ENCODE results near the gene RAB8B. TPM values are rescaled to one million over a fixed set of nuclear protein-coding genes. Genes with fewer than 3 reads are reported as not detected.

RAB8B gene
- total RNA-seq, 3 donors from 2014 or later: 127 to 166 (median 152) TPM

DNA sequence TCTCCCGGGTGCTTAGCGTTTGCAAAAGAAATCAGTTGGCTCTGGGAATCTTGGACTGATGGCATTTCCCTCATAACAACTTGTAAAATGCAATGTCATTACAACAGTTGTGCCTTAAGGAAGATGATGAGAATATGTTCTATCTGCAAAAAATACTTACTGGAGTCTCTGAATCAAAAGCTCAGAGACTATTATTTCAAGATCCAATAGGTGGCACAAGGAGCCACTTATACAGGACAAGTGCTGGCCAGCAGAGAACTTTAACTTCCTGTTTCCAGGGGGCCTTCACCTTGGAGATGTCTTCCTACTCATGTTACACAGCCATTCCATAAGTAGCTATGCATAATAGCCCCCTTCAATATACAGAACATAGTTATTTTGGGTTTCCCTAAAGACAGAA lies 23.2 kb upstream of the RAB8B start:
- no peak overlapping the region for H3K4me3 Mint-ChIP-seq
- H3K27me3 Mint-ChIP-seq (ENCODE audit: low read depth): no peaks in the 10 kb centered on the region
- DNase-seq (no peak), ATAC-seq (no peak)
- no peaks in the 10 kb centered on the region for H3K36me3 Mint-ChIP-seq (ENCODE audit: insufficient read depth)
- peaks cover 2% of the 10 kb centered on the region for H3K4me1 Mint-ChIP-seq (ENCODE audit: low read depth)
- no peaks in the 10 kb centered on the region for H3K9me3 Mint-ChIP-seq

DNA sequence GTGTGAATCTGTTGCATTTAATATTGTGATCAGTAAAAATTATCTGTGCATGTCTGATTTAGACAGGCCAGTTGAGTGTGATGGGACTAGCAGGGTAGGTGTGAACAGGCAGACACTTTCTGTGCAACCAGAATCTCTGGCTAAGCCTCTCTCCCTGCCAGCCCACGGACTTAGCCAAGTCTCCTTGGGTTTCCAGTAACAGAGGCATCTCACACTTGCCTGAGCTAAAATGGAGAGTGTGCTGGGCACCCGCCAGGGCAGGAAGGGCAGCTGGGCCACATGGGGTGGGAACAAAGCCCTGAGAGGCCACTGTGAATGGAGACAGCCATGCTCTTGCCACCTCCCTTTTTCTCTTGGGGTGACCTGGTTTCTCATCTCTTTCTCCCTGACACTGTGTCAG lies 19.6 kb upstream of the RAB8B start:
- H3K27me3 Mint-ChIP-seq (ENCODE audit: low read depth): no peaks in the 10 kb centered on the region
- no peaks in the 10 kb centered on the region for H3K36me3 Mint-ChIP-seq (ENCODE audit: insufficient read depth)
- DNase-seq (no peak), ATAC-seq (no peak)
- H3K4me1 Mint-ChIP-seq (ENCODE audit: low read depth): peaks cover 2% of the 10 kb centered on the region
- no peak overlapping the region for H3K4me3 Mint-ChIP-seq
- no peaks in the 10 kb centered on the region for H3K9me3 Mint-ChIP-seq

DNA sequence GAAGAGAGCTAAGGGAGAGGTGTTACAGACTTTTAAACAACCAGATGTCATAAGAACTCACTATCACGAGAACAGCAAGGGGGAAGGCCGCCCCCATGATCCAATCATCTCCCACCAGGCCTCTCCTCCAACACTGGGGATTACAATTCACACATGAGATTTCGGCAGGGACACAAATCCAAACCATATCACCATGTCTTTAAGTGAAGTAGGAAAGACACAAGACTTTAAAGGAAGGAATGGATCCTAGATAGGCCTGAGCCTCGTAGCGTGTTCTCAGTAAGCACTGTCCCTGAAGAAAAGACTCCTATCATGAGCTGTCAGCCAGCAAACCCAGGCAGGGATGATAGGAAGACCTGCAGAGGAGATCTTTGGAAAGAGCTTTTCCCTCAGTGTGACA lies 17.0 kb upstream of the RAB8B start:
- no peak for DNase-seq
- no peaks in the 10 kb centered on the region for H3K9me3 Mint-ChIP-seq
- H3K36me3 Mint-ChIP-seq (ENCODE audit: insufficient read depth): no peaks in the 10 kb centered on the region
- ATAC-seq: no peak
- H3K27me3 Mint-ChIP-seq (ENCODE audit: low read depth): no peaks in the 10 kb centered on the region
- H3K4me3 Mint-ChIP-seq: no peak overlapping the region
- H3K4me1 Mint-ChIP-seq (ENCODE audit: low read depth): peaks cover 4% of the 10 kb centered on the region

DNA sequence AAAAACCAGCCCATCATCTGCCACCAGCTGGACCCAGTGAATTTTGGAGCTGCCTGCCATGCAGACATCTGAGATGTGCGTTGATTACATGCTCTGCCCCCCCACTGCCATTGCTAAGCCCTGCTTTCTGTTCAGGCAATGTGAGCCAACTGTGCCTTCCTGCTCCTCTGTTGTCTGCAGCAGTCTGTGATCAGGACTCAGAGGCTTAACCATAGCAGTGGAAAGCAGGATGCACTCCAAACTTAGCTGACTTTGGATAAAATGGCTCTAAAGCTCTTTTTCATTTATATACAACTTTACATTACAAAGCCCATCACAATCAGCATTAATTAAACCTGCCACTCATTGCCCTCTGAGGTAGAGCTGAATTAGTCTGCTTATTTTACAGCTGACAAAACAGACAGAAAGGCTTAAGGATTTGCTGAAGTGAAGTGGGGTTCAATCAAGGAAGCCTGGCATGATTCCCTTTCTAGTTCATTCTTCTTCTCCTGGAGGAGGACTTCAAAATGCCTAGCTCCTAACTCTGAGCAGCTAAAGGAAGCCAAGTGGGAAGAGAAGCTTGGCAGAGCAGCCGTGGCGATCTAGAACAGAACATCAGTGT lies 16.5 kb upstream of the RAB8B start:
- ATAC-seq: no peak
- H3K9me3 Mint-ChIP-seq: no peaks in the 10 kb centered on the region
- H3K27me3 Mint-ChIP-seq (ENCODE audit: low read depth): no peaks in the 10 kb centered on the region
- DNase-seq: no peak
- H3K4me3 Mint-ChIP-seq: no peak overlapping the region
- no peaks in the 10 kb centered on the region for H3K36me3 Mint-ChIP-seq (ENCODE audit: insufficient read depth)
- peaks cover 9% of the 10 kb centered on the region for H3K4me1 Mint-ChIP-seq (ENCODE audit: low read depth)

DNA sequence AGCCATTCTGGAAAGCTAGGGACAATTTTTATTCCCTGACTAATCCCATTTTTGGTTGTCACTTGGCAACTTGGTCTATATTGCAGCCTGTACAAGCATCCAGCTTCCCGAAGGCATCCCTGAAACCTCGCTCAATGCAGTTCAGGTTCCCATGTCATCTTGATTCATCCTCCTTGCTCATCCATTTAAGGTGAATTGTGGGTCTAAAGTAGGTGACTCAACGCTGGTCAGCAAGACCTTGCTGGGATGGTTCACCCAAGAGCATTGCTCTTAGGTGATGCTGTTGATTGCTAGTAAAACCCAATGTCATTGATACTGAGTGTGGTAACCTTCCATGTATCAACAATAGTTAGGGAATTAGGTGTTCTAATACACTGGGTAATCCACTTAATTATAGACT lies 13.1 kb upstream of the RAB8B start:
- DNase-seq: no peak
- Mint-ChIP-seq H3K9me3 (no peaks in the 10 kb centered on the region), H3K36me3 (ENCODE audit: insufficient read depth) (no peaks in the 10 kb centered on the region), H3K27me3 (ENCODE audit: low read depth) (no peaks in the 10 kb centered on the region), H3K4me1 (ENCODE audit: low read depth) (peaks cover 9% of the 10 kb centered on the region), H3K4me3 (no peak overlapping the region)
- no peak for ATAC-seq

DNA sequence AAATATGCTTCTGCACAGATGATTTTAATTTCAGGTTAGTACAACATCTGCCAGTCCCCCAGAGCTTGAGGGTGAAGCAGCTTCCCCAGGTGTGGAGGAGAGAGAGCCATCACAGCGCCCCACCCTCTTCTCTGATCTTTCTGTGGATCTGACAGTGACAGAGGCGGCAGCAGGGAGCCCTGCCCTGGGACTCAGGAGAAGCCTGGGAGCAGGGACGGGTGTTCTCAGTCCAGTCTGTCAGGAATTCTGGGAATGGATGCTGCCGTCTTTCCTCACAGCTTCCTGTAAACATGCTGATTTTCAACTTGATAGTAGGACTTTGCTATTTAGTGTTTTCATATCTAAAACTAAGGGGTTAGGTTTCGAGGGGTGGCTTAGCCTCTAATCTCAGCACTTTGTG lies 11.4 kb upstream of the RAB8B start:
- Mint-ChIP-seq H3K4me3 (no peak overlapping the region), H3K9me3 (no peaks in the 10 kb centered on the region), H3K4me1 (ENCODE audit: low read depth) (peaks cover 9% of the 10 kb centered on the region), H3K36me3 (ENCODE audit: insufficient read depth) (no peaks in the 10 kb centered on the region), H3K27me3 (ENCODE audit: low read depth) (no peaks in the 10 kb centered on the region)
- ATAC-seq (no peak), DNase-seq (no peak)

DNA sequence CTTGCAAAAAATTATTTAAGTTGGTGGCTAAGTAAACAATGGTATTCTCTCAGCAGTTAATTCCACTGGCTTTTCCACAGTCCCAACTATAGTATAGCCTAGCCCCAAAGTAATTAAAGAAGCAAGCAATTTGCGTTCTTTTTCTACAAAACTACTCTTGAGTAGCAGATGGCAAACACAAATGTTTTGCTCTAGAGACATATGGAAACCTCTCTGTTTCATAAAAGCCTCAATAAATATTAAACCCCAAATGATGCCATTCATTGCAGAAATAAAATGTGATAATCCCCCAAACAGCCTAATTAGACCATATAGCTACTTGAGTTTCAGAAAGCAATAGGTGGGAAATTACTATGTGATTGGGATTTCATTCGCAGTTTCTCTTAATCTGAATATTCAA lies 8.7 kb upstream of the RAB8B start:
- no peaks in the 10 kb centered on the region for H3K36me3 Mint-ChIP-seq (ENCODE audit: insufficient read depth)
- H3K4me1 Mint-ChIP-seq (ENCODE audit: low read depth): peaks cover 9% of the 10 kb centered on the region
- DNase-seq (no peak), ATAC-seq (no peak)
- H3K27me3 Mint-ChIP-seq (ENCODE audit: low read depth): no peaks in the 10 kb centered on the region
- no peak overlapping the region for H3K4me3 Mint-ChIP-seq
- no peaks in the 10 kb centered on the region for H3K9me3 Mint-ChIP-seq

DNA sequence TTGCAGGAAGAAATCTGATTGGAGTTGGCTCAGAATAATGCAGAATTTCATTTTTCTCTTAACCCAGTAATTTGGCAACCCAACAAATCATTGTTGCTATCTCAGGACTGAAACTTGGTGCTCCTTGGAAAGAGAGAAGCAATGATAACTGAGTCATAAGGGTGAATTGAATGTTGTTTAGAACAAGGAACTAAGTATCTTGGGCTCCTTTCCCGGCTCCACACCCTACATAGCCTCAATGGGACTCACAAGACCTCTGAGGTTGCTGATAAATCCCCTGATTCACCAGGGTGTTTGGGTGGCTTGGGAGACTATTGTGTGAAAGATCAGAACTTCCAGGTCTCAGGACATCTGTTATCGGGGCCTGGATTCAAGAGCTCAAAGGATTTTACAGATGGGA lies 7.8 kb upstream of the RAB8B start:
- Mint-ChIP-seq H3K9me3 (no peaks in the 10 kb centered on the region), H3K36me3 (ENCODE audit: insufficient read depth) (no peaks in the 10 kb centered on the region), H3K27me3 (ENCODE audit: low read depth) (no peaks in the 10 kb centered on the region), H3K4me3 (no peak overlapping the region), H3K4me1 (ENCODE audit: low read depth) (peaks cover 9% of the 10 kb centered on the region)
- DNase-seq: no peak
- ATAC-seq: no peak

DNA sequence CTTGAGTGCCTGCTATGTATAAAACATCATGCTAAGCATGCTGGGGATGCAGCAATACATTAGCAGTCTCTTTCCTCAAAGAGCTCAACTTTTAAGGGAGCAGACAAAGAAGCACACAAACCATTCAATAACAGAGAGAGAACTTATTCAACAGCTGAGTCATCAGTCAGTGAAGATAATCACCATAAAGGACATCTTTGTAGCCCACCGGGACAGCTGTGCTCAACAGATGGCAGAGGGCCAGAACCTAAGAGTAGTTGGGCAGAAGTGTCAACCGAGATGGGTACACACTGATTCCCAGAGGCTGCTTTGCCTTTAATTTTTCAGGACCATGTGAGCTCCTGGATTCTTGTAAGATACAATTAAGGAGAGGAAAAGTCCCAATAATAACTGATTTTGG lies 4.2 kb upstream of the RAB8B start:
- no peak for ATAC-seq
- Mint-ChIP-seq H3K4me1 (ENCODE audit: low read depth) (peaks cover 13% of the 10 kb centered on the region), H3K4me3 (no peak overlapping the region), H3K36me3 (ENCODE audit: insufficient read depth) (peaks cover under 1% of the 10 kb centered on the region), H3K9me3 (no peaks in the 10 kb centered on the region), H3K27me3 (ENCODE audit: low read depth) (no peaks in the 10 kb centered on the region)
- DNase-seq: no peak

DNA sequence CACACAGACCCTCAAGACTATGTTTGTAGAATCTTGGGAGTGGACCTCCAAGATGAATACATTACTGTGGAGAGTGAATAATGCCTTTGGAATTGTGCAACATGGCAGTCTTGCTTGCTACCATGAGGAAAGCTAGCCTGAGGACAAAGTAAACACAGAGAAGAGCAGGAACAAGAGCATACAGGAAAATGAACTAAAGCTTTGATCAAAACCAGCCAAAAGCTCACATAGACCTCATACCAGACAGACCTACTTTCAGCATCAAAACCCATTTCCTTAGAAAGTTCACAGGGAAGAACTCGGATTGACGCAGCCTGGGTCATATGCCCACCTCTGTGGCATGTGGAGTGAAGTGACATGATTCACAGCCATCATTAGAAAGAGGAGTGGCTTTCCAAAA lies 3.3 kb upstream of the RAB8B start:
- H3K4me3 Mint-ChIP-seq: no peak overlapping the region
- ATAC-seq (no peak), DNase-seq (no peak)
- peaks cover 13% of the 10 kb centered on the region for H3K4me1 Mint-ChIP-seq (ENCODE audit: low read depth)
- H3K9me3 Mint-ChIP-seq: no peaks in the 10 kb centered on the region
- H3K36me3 Mint-ChIP-seq (ENCODE audit: insufficient read depth): peaks cover 7% of the 10 kb centered on the region
- no peaks in the 10 kb centered on the region for H3K27me3 Mint-ChIP-seq (ENCODE audit: low read depth)

DNA sequence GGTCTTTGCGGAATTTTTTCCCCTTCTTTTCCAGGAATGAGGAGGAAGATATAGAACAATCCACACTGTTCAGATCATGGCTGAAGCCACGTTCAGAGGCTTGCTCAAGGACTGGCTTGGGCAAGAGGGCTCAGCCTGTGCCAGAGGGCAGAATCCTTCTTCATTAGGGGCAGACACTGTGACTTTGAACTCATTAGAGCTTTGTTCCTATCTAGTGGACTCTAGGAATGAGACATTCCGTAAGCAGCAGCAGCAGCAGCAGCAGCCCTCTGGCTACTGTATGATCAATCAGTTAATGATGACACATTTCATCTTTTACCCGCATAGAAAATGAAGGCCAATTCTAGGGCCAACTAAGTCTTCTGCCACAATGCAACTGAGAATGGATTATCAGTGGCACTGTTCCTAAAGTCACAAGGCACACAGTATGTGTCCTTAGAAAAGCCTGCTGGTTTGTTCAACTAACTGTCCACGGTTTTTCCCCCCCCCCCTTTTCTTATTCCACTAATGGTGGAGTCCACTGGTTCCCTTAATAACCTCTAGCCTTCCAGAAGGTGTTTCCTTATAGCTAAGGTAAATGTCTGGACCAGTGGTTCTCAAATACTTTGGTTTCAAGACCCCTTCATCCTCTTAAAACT lies 1.7 kb upstream of the RAB8B start:
- H3K36me3 Mint-ChIP-seq (ENCODE audit: insufficient read depth): peaks cover 10% of the 10 kb centered on the region
- peaks cover 28% of the 10 kb centered on the region for H3K4me1 Mint-ChIP-seq (ENCODE audit: low read depth)
- ATAC-seq: no peak
- no peaks in the 10 kb centered on the region for H3K9me3 Mint-ChIP-seq
- no peaks in the 10 kb centered on the region for H3K27me3 Mint-ChIP-seq (ENCODE audit: low read depth)
- no peak overlapping the region for H3K4me3 Mint-ChIP-seq
- DNase-seq: no peak

DNA sequence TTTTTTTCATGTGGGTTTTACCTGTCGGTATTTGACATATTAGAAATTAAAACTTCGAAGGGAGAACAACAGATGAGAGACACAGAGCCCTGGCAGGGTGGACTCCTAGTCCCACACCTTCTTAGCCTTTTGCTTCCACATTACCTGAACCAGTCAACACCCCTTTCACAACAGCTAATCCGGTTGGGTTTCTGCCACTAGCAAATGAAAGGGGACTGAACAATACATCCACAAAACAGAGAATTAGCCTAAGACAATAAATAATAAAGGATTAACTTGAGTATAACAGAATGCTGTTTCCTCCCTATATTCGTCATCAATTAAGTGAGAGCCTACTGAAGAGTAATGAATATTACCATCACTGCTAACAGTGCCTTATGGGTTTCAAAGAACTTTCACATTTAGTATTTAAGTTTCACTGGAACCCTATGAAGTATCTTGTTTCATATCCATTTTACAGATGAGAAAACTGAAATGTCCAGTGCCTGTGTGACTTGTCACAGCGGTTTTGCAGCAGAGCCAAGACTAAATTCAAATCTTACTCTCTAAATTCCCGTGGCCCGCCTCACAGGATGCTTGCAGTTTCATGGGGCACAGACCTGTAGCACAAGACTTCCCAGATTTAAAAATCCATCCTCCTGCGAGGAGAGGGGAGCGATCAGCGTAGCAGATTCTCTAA lies 1.0 kb upstream of the RAB8B start:
- Mint-ChIP-seq H3K9me3 (no peaks in the 10 kb centered on the region), H3K36me3 (ENCODE audit: insufficient read depth) (peaks cover 10% of the 10 kb centered on the region), H3K4me3 (peak overlapping the region; percentile 98), H3K27me3 (ENCODE audit: low read depth) (no peaks in the 10 kb centered on the region), H3K4me1 (ENCODE audit: low read depth) (peaks cover 33% of the 10 kb centered on the region)
- ATAC-seq (peak; percentile 1 to 2), DNase-seq (no peak)

DNA sequence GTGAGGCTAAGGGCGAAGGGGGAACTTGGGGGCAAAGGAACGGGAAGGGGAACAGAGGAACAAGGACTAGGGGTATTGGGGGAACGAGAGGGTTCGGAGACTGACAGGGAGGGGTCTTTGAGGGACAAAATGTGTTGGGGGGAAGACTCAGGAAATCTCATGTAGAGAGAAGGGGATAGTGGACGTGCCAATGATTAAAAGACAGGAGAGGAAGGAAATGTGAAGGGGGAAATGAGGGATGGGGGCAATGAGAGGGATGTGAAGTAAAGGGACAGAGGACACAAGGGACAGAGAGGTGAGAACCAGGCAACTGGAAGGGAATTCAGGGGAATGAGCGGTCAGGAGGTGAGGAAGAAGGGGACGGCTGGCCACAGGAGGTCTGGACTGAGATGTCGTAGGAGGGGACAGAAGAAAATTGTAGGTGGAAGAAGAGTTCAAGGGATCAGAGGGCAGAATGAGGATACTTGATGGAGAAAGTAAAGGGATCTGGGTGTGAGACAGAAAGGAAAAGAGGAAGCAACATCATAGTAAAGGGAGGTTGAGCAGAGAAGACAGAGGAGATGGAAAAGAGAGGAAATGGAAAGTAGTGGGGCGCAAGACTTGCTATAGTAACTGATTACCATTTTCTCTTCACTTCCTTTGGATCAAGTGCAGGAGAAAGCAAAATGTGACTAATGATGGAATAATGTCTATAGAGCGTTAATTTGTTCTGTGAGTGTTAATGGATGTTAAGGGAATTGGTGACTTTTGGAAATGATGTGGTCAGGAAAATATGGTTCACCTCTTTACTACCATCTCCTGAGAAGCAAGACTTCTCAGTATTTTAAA lies 749 bp downstream of the RAB8B start:
- no peaks in the 10 kb centered on the region for H3K9me3 Mint-ChIP-seq
- no peaks in the 10 kb centered on the region for H3K27me3 Mint-ChIP-seq (ENCODE audit: low read depth)
- DNase-seq (no peak), ATAC-seq (no peak)
- peaks cover 15% of the 10 kb centered on the region for H3K36me3 Mint-ChIP-seq (ENCODE audit: insufficient read depth)
- H3K4me1 Mint-ChIP-seq (ENCODE audit: low read depth): peaks cover 48% of the 10 kb centered on the region
- H3K4me3 Mint-ChIP-seq: peak overlapping the region; percentile 98

DNA sequence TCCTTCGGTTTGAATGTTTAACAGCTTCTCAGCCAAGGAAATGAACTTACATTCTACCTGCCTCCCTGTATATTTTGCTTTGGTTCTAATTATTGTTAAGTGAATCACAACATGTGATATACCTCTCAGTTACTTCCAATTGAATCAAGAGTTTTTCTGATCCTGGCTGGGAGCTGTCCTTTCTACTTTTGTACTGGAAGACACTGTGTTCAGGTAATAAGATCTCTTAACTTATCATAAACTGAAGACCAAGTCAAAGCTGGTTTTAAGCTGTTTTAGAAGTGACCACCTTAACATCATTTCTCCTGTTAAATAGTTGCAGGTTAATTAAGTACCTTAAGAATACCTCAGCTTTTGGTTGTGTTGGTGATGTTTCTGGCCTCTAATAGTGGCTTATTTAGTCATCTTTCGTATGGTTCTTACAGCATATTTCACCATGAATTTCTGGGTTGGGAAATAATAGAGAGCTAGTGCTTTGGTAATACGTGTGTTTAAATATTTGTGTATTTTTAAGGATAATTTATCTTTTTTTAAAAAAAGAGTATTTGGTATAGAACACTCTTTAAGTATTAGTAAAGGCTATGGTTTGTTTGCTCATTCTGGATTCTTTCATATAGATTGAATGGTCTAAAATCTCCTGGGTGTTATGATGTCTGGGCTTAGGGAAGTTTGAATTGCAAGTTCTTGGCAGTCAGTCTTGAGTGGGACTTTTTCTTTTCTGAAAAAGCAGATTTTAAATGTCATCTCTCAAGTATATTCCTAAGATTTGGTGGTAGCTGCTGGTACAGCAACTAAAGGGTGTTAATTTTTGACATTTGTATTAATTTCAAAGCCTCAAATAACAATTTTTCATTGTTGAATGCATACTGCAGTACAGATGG lies 1.6 kb downstream of the RAB8B start:
- peaks cover 56% of the 10 kb centered on the region for H3K4me1 Mint-ChIP-seq (ENCODE audit: low read depth)
- H3K27me3 Mint-ChIP-seq (ENCODE audit: low read depth): no peaks in the 10 kb centered on the region
- H3K36me3 Mint-ChIP-seq (ENCODE audit: insufficient read depth): peaks cover 19% of the 10 kb centered on the region
- ATAC-seq (no peak), DNase-seq (no peak)
- no peaks in the 10 kb centered on the region for H3K9me3 Mint-ChIP-seq
- H3K4me3 Mint-ChIP-seq: peak overlapping the region; percentile 98
